Activated T-cell treated with anti-CD3 and anti-CD28 coated beads for 48 hours (primary cell): ENCODE data around the gene SYNE4.
"Not testable (repeated sequence)": the region's sequence is repeated elsewhere in the genome, so short reads cannot be mapped to it uniquely, and the experiment has no call there.

Experiments
- DNase-seq: peaks from one replicate; pipeline ENCODE4 v3.0.0-alpha.2; 2020; ENCODE audit warnings: low read depth

Gene SYNE4

DNA sequence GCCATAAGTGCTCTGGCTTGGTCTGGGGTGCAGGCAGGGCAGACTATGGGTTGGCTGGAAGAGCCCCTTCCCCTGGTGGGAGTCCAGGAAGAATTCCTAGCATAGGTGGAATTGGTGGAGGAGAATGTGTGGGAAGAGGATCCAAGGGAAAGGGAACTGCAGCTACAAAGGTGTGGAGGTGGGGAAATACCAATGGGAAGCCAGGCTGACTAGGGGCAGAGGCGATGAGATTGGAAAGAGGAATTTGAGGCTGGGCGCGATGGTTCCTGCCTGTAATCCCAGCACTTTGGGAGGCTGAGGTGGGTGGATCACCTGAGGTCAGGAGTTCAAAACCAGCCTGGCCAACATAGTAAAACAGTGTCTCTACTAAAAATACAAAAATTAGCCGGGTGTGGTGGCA lies 18.5 kb downstream of the SYNE4 start:
- no peak for DNase-seq

DNA sequence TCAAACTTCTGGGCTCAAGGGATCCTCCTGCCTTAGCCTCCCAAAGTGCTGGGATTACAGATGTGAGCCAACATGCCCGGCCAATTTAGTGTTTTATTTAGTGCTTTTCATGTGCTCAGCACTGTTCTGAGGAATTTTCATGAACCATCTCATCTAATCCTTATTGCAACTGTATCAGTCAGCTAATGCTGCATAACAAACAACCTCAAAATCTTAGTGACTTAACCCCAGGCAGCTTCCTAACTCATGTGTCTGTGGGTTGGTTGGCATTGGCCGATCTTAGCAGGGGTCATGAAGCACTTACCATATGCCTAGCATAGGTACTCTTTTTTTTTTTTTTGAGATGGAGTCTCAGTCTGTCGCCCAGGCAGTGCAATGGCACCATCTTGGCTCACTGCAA lies 19.8 kb downstream of the SYNE4 start:
- no peak for DNase-seq

DNA sequence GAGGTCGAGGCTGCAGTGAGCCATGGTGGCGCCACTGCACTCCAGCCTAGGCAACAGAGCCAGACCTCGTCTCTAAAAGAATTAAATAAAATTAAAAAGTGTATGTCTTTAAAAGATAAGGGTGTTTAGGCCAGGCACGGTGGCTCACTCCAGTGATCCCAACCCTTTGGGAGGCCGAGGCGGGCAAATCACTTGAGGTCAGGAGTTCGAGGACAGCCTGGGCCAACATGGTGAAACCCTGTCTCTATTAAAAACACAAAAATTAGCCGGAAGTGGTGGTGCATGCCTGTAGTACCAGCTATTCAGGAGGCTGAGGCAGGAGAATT lies 21.1 kb downstream of the SYNE4 start:
- no peak for DNase-seq

DNA sequence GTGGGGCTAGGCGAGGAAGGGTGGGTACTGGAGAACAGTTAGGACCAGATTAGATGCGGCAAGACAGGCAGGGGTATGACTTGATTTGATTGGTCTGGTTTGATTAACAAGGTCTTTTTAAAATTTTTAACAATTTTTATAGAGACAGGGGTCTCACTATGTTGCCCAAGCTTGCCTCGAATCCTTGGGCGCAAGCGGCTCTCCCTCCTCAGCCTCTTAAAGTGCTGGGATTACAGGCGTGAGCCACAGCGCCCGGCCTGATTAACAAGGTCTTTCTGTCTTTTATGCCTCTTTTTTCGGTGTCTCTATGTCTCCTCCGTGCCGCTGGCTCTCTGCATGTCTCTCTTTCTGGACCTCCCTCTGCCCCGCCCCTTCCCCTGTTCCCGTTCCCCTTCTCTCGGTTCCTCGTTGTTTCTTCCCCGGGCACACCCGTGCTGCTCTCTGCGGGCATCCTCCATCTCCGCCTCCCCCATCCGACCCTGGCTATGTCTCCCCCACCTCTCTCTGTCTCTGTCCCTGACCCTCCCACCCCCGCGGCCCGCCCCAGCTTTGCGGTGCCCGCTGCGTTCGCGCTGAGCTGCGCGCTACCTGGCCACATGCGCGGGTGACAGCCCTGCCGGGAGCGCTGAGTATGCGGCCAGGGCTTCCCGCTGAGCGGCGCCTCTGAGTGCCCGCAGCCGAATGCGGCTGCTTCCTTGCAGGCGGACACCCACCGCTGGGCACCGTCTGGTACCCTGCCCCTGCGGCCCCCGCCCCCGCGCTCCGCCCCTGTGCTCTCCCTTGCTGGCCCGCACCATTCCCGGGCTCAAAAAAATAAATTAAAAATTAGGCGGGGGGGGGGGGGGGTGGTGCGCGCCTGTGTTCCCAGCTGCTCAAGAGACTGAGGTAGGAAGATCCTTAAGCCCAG lies 21.7 kb downstream of the SYNE4 start:
- DNase-seq = peak; percentile 9

DNA sequence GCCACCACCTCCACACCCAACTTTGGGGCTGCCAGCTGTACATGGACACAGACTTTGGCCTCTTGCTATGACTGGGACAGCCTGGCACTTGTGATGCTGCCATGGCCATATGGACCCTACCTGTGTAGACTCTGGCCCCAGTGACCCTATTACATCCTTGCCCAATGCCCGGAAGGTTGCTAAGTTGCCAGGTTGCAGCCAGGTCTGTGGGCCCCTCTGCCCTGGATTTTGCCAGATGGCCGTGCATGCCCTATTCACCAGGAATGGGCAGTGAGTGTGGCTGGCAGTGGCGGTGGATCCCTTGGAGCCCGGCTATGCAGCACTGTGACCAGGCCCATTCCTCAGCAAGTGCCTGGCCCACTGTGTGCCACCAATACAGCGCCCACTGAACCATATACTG lies 22.5 kb downstream of the SYNE4 start:
- no peak for DNase-seq

DNA sequence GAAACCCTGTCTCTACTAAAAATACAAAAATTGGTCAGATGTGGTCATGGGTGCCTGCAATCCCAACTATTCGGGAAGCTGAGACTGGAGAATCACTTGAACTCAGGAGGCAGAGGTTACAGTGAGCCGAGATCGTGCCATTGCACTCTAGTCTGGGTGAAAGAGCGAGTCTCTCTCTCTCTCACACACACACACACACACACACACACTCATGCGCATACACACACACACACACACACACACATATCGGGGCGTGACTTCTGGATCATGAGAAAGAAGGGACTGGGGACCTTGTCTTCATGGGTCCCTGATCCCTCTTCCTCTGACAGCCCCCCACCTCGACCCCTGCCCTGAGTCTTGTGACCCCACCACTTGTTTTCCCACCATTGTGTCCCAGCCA lies 25.4 kb downstream of the SYNE4 start:
- no peak for DNase-seq

DNA sequence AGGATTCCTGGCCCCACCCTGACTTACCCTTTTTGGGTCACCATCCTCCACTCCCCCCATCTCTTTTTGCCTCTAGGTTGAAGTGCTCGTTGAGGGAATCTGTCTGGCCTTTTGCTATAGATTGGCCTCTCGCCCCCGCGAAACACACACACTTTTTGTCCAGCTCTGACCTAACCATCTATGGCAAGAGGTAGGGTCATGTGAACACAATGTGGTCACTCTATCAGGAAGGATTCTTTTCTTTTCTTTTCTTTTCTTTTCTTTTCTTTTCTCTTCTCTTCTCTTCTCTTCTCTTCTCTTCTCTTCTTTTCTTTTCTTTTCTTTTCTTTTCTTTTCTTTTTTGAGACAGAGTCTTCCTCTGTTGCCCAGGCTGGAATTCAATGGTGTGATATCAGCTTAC lies 27.6 kb downstream of the SYNE4 start:
- DNase-seq = not testable (repeated sequence)

DNA sequence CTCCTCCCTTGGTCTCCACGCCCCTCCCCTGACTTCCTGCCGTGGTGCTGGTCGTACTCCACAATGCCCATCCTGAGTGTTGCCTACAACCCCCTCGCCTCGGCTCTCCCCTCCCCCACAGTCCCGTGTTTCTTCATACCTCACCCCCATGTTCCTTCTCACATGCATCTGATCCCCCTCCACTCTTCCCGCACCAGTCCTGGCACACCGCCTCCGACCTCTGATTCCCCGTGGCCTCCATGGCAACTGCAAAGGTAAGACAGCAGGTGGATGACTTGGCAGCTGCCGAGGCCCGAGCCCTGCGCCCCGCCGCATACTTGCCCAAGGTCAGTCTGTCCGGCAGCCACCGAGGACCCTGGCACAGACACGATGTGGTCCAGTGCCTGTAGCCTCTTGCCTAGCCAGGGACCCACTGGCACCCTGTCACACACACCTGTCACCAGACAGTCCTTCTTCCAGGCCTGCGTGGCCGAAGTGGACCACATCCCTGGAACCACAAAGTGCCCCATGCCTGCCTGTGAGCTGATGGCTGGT lies 29.7 kb downstream of the SYNE4 start:
- no peak for DNase-seq

DNA sequence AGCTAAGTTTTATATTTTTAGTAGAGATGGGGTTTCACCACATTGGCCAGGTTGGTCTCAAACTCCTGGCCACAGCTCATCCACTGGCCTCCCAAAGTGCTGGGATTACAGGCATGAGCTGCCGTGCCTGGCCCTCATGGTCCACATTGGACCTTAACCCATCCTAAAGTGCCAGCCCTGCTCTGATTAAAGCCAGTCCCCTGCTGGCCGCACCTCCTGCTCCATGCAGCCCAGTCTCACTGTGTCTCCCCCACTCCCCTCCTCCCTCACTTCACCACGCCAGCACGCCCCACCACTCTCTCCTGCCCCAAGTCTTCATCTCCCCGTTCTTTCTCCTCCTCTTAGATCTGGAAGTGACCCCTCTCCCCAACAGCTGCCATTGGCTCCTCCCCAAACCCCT lies 30.3 kb downstream of the SYNE4 start:
- no peak for DNase-seq

DNA sequence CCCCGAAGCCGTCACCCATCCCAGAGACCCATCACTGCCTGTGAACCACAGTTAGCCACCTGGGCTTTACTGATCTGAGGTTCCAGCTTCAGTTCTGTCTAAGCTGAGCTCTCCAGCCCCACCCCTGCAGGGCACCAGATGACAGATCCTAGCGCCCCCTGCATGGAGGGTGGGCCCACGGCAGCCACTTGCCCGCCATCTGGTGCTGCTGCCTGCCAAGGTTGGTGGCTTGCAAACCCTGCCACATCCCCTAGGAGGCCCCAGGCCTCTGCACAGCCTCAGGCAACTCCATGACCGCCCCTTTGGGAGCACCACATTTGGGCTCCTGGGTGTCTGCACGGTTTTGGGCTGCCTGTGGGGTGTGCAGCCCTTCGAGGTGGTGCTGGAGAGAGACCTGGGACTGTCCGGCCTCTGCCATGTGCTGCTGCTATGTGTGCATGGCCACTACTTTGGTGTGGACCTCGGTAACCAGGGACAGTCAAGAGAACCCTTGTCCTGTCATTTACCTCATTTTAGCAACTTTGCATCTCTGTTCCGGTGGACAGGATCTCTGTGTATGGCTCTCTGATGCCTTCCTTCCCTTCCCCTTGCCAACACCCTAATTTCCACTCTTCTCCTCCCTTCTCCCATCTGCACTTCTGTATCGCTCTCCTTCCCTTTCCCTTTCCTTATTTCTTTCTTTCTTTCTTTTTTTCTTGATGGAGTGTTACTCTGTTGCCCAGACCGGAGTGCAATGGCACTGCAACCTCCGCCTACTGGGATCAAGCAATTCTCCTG lies 31.0 kb downstream of the SYNE4 start:
- peak; percentile 48 for DNase-seq

DNA sequence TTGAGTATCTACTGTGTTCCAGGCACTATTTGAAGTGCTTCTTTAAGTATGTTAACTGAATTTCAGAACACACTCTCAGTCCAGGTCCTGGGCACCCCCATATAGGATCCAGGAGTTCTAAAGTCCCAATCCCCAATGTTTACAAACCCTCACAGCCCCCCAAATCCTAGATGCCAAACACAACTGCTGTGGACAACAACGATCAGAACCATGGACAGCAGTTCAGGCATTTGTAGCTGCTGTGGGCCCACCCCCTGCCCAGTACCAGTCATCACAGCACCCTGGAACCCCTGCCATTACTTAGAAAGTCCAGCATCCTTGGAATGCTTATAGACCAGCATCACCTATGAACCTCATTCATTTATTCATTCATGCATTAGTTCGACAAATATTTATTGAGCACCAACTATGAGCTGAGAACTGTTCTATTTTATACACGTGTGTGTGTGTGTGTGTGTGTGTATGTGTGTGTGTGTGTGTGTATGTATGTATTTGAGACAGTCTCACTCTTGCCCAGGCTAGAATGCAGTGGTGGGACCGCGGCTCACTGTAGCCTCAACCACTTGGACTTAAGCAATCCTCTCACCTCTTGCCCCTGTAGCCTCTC lies 32.9 kb downstream of the SYNE4 start:
- DNase-seq = no peak

DNA sequence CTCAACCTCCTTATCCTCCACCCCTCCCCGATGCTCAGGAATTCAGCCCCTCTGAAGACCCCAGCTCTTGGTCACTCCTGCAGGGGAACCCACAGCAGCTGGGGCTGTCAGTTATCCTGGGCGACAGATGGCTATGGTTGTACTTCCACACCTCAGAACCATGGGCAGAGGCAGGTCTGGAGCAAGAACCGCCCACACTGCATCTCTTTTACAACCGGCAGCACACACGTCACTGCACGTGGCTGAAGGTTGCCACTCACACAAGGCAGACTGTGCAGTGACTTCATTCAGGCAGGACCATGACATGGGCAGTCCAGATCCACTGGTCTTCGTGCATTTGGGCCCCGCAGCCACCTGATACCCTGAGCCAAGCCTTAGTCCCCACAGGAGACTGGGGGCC lies 35.1 kb downstream of the SYNE4 start:
- no peak for DNase-seq

DNA sequence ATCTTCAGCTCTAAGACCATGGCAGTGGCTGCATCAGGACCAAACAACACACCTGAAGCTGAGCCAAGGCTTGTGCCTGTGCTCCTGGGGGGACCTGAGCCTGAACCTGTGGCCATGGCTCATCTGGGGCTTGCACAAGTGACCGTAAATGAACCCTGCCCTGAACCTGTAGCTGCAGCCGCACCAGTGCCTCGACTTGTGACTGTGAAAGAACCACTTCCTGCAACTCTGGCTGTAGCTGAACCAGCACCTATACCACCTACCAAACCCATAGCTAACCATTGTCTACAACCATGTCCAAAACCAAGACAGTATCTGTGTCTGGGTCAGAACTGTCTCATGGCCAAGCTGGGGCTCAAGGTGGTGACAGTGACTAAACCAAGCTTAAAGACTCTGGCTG lies 41.8 kb downstream of the SYNE4 start:
- no peak for DNase-seq

DNA sequence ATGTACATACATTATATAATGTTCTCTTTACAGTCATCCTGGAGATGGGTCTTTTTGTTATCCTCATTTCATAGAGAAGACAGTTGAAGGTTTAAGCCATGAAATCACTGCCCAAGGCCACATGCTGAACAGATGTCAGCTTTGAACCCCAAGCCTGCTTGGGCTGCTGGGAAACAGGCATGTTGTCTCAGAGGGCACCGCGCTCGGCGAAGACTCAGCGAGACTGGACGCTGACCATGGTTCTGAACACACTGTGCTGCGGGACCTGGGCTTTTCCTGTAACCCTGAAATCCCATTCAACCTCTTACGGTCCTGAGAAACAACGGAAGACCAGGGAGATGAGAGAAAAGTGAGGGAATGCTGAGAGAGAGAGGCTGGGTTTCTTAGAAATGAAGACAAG lies 45.1 kb downstream of the SYNE4 start:
- no peak for DNase-seq

DNA sequence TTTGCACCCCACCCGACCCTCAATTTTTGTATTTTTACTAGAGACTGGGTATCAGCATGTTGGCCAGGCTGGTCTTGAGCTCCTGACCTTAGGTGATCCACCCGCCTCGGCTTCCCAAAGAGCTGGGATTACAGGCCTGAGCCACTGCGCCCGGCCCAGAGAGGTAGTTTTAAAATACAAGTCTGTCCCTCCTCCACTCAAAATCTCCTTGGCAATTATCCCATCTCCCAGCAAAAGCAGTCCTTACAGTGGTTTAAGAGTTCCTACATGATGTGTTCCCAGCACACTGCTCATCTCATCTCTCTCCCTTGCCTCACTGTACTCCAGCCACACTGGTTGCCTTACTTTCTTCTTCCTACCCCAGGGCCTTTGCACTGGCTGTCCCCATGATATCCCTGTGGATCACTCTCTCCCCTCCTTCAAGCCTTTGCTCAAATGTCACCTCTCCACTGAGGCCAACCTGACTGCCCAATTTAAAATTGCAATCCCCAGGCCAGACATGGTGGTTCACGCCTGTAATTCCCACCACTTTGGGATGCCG lies 48.1 kb downstream of the SYNE4 start:
- no peak for DNase-seq

DNA sequence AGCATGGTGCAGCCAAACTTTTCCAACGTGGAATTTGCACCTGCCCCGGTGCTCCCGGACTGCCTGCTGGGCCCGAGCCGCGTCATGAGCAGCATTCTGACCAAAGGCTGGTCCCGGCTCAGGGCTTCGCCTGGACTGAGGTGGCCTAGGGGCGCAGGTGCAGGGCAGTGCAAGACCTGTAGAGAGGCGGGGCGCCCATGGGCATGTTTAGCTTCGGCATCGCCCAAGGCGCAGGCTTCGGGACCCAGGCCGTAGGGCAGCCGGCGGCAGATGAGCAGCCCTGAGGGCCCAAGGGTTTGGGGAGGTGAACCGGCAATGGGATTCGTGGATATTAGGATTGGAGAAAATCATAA lies 48.7 kb downstream of the SYNE4 start:
- no peak for DNase-seq

DNA sequence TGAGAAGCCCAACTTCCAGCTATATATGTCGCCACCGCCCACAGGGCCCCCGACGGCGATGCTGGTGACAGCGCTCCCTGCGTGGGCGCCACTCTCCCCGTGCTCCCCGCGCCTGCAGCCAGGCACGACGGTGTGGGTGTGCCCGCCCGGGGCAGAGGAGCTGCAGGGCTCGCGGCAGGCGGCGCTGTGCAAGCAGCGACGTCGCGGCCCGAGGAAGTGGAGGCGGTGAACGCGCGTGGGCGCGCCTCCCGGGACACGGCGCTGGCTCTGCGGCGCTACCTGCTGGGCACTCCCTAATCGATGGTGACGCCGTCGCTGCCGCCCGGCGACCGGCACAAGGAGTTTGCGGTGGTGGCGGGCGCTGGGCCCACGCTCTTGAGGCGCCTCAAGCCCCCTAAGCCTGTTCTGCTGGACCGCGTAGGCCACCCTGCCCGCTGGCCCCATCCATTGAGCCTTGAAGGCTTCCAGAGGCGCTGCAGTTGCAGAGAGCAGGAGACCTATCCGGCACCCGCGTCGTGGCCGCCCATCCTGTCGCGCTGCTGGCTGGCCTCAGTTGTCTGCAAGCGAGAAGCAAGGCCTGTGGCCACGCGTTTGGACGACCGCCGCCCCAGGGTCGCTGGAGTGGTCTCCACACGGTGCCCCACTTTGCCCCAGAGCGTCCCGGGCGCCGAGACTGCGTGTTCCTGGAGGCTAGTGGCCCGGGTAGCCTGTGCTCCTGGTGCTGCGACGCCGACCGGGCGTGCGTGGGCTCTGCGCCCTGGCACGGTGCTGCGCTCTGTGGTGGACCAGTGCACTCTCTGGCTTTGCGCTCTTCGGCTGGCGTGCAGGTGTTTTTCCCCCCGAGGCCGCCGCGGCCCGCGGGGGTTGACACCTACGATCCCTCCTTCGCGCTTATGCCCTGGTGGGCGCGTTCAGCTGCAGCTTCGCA lies 49.3 kb downstream of the SYNE4 start:
- peak; percentile 67 for DNase-seq

DNA sequence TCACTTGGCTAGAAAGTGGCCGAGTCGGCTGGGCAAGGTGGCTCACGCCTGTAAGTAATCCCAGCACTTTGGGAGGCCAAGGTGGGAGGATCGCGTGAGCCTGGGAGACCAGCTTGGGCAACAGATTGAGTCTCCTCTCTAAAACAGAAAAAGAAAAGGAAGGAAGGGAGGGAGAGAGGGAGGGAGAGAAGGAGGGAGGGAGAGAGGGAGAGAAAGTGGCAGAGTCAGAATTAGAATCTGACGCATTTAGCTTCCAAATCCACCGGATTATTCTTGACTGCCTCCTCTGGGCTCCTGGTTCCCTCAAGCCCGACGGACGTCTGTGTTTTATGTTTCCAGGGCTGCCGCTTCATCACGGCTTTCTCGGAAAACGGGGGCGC lies 50.0 kb downstream of the SYNE4 start:
- DNase-seq = no peak

DNA sequence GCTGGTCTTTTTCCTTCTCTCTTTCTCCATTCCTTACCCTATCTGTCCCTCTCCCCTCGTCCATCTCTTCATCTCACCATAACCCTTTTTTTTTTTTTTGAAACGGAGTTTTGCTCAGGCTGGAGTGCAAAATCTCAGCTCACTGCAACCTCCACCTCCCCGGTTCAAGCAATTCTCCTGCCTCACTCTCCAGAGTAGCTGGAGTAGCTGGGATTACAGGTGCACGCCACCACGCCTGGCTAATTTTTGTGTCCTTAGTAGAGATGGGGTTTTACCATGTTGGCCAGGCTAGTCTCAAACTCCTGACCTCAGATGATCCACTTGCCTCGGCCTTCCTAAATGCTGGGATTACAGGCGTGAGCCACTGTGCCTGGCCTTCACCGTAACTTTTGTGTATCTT lies 51.2 kb downstream of the SYNE4 start:
- DNase-seq = not testable (repeated sequence)

DNA sequence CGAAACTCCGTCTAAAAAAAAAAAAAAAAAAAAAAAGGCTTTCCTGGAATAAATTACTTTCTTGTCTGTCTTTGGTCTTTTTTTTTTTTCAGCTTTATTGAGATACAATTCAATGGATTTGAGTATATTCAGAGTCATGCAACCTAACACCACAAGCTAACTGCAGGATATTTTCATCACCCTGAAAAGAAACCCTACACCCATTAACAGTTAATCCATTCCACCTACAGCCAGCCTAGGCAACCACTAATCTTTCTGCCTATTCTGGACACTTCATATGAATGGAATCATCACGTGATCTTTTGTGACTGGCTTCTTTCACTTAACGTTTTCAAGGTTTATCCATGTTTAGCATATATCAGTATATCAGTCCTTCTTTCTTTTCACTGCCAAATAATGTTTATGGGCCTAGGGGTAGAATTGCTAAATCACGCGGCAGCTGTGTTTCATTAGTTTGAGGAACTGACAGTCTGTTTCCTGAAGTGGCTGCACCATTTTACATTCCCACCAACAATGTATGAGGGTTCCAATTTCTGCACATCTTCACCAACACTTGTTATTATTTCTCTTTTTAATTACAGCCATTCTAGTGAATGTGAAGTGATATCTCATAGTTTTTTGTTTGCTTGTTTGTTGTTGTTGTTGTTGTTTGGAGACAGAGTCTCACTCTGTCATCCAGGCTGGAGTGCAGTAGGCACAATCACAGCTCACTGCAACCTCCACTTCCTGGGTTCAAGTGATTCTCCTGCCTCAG lies 52.6 kb downstream of the SYNE4 start:
- DNase-seq = no peak
